Right atrium auricular region (tissue), 2 donors: ENCODE measurements around the gene PXK. TPM values are rescaled to one million over a fixed set of nuclear protein-coding genes. Genes with fewer than 3 reads are reported as not detected.

Source experiments
- DNase-seq: peaks from one replicate; pipeline ENCODE4 v3.0.0-alpha.2; 2019; ENCODE audit warnings: low spot score
- H3K27ac ChIP-seq, 2 donors: fragments of 200-600 bp; sonication (generic); 1 replicate in 1 of 2; 2 replicates in 1 of 2; pipeline ENCODE4 v1.5.1; 2016 to 2019
- H3K27me3 ChIP-seq, 2 donors: fragments of 200-600 bp; sonication (generic); one replicate each; pipeline versions ENCODE4 v1.5.1 to v1.6.0; 2017 to 2019
- H3K36me3 ChIP-seq: fragments of 200-600 bp; sonication (generic); one replicate; pipeline ENCODE4 v1.5.1; 2016
- H3K4me1 ChIP-seq, 2 donors: fragments of 200-600 bp; sonication (generic); one replicate each; pipeline versions ENCODE4 v1.5.1 to v1.6.0; 2017 to 2019
- H3K4me3 ChIP-seq, 2 donors: fragments of 200-600 bp; sonication (generic); 1 replicate in 1 of 2; 2 replicates in 1 of 2; pipeline ENCODE4 v1.5.1; 2017 to 2019; ENCODE audit warnings: mild to moderate bottlenecking in 1 of 2, moderate library complexity in 1 of 2
- H3K9me3 ChIP-seq, 2 donors: fragments of 200-600 bp; sonication (generic); one replicate each; pipeline ENCODE4 v1.5.1; 2019
- CTCF ChIP-seq, 2 donors: fragments of 200-600 bp; sonication (generic); IDR thresholded peaks; one replicate each; pipeline ENCODE4 v1.5.1; 2019; ENCODE audit warnings: antibody characterized with exemption in 2 of 2
- total RNA-seq, 2 donors: library from RNA; depleted of rRNA; stranded (reverse); fragments of >200 nt; gene quantifications; one replicate each; pipeline ENCODE4 v1.1.0, GENCODE V29; 2016

PXK gene
- total RNA-seq, 2 donors from 2014 or later = 18.3 to 22.5 TPM

- H3K9me3 ChIP-seq = no peaks in the 10 kb centered on the region
- H3K27ac ChIP-seq = no peak overlapping the region
- no peaks in the 10 kb centered on the region for H3K4me1 ChIP-seq
- H3K27me3 ChIP-seq = no peaks in the 10 kb centered on the region
- peaks cover 66% of the 10 kb centered on the region for H3K36me3 ChIP-seq
- DNase-seq = no peak
- TF ChIP-seq CTCF (IDR thresholded peaks at IDR 0.05) = no peak
- H3K4me3 ChIP-seq = no peak overlapping the region
Observed at GRCh38 chr3:58317811-58318210, 14.9 kb upstream of the PXK start.

GRCh38 chr3:58321791-58322190 lies 10.9 kb upstream of the PXK start:
- Histone ChIP-seq H3K4me3 (no peak overlapping the region), H3K9me3 (no peaks in the 10 kb centered on the region), H3K27ac (no peak overlapping the region), H3K4me1 (peaks cover 0 to 10% of the 10 kb centered on the region in 2 donors), H3K27me3 (no peaks in the 10 kb centered on the region), H3K36me3 (peaks cover 26% of the 10 kb centered on the region)
- no peak for TF ChIP-seq CTCF (IDR thresholded peaks at IDR 0.05)
- DNase-seq = no peak

- no peaks in the 10 kb centered on the region for H3K27me3 ChIP-seq
- H3K27ac ChIP-seq = no peak overlapping the region
- no peak for DNase-seq
Observed at GRCh38 chr3:58322793-58323192, 9.9 kb upstream of the PXK start.

GRCh38 chr3:58323529-58324390 lies 8.9 kb upstream of the PXK start:
- Histone ChIP-seq H3K36me3 (peaks cover 6% of the 10 kb centered on the region), H3K27ac (no peak overlapping the region), H3K4me1 (peaks cover 0 to 10% of the 10 kb centered on the region in 2 donors), H3K27me3 (no peaks in the 10 kb centered on the region), H3K4me3 (no peak overlapping the region), H3K9me3 (no peaks in the 10 kb centered on the region)
- DNase-seq = no peak
- TF ChIP-seq CTCF (IDR thresholded peaks at IDR 0.05) = no peak

More at GRCh38 chr3:58322793-58323192, 9.9 kb upstream of the PXK start:
- peaks cover 16% of the 10 kb centered on the region for H3K36me3 ChIP-seq
- no peak for TF ChIP-seq CTCF (IDR thresholded peaks at IDR 0.05)
- H3K4me1 ChIP-seq = peaks cover 0 to 10% of the 10 kb centered on the region in 2 donors
- no peaks in the 10 kb centered on the region for H3K9me3 ChIP-seq
- H3K4me3 ChIP-seq = no peak overlapping the region

- no peaks in the 10 kb centered on the region for H3K36me3 ChIP-seq
- no peaks in the 10 kb centered on the region for H3K9me3 ChIP-seq
- H3K27me3 ChIP-seq = no peaks in the 10 kb centered on the region
- no peak for DNase-seq
- H3K4me3 ChIP-seq = no peak overlapping the region
- peak overlapping the region; percentile 23 to 30 for H3K27ac ChIP-seq
- no peak for TF ChIP-seq CTCF (IDR thresholded peaks at IDR 0.05)
- H3K4me1 ChIP-seq = peaks cover 0 to 10% of the 10 kb centered on the region in 2 donors
Observed at GRCh38 chr3:58324391-58325390, 8.0 kb upstream of the PXK start.
